K562 (cell line): ENCODE measurements around the gene NPAS2. TPM values are rescaled to one million over a fixed set of nuclear protein-coding genes. Genes with fewer than 3 reads are reported as not detected.

Experiments
- ATF7 ChIP-seq: fragments of 450-650 bp; IDR thresholded peaks from 2 replicates; pipeline ENCODE4 v1.7.1; 2014; ENCODE audit warnings: mild to moderate bottlenecking, moderate library complexity
- CREB5 ChIP-seq: fragments of 250-450 bp; sonication (Bioruptor Pico); IDR thresholded peaks from 2 replicates; pipeline ENCODE4 v1.5.0; 2020; ENCODE audit warnings: mild to moderate bottlenecking
- DDX20 ChIP-seq: fragments of 450-650 bp; IDR thresholded peaks from 2 replicates; pipeline ENCODE4 v1.6.1; 2016; ENCODE audit warnings: missing genetic modification characterization, low read depth, mild to moderate bottlenecking, missing compliant biosample characterization, moderate library complexity
- DEAF1 ChIP-seq: fragments of 450-650 bp; formaldehyde crosslinking; IDR thresholded peaks from 2 replicates; pipeline ENCODE4 v1.4.0; 2020; ENCODE audit warnings: mild to moderate bottlenecking, moderate library complexity
- EGR1 ChIP-seq: fragments of 450-650 bp; conservative IDR thresholded peaks from 2 replicates; pipeline ENCODE4 v1.6.1; 2017; ENCODE audit warnings: mild to moderate bottlenecking
- ETV6 ChIP-seq, 3 experiments: fragments of 150-350 bp in 1 of 3; sonication (generic) in 1 of 3; formaldehyde crosslinking in 1 of 3; IDR thresholded peaks; 2 replicates each; pipeline versions ENCODE4 v1.6.1 to v1.8.0; 2014 to 2022; ENCODE audit warnings: borderline replicate concordance in 2 of 3, low read depth in 2 of 3, antibody characterized with exemption in 1 of 3, low read length in 1 of 3, mild to moderate bottlenecking in 1 of 3, missing genetic modification reagents in 1 of 3
- HDAC8 ChIP-seq: fragments of 450-650 bp; IDR thresholded peaks from 2 replicates; pipeline ENCODE4 v1.6.1; 2016; ENCODE audit warnings: mild to moderate bottlenecking, missing genetic modification characterization, moderate library complexity, missing compliant biosample characterization
- LCOR ChIP-seq: sonication (generic); formaldehyde crosslinking; IDR thresholded peaks from 2 replicates; pipeline ENCODE4 v1.8.0; 2022; ENCODE audit warnings: mild to moderate bottlenecking, missing genetic modification reagents
- NCOA1 ChIP-seq: fragments of 450-650 bp; IDR thresholded peaks from 2 replicates; pipeline ENCODE4 v1.6.1; 2016; ENCODE audit warnings: low read depth
- NR3C1 ChIP-seq: sonication (generic); formaldehyde crosslinking; IDR thresholded peaks from 2 replicates; pipeline ENCODE4 v1.8.1; 2022; ENCODE audit warnings: missing genetic modification reagents
- RBBP5 ChIP-seq: fragments of 200-600 bp; sonication (generic); IDR thresholded peaks from 2 replicates; pipeline ENCODE4 v1.6.1; 2012; ENCODE audit warnings: borderline replicate concordance, mild to moderate bottlenecking, low read length, control low read depth, inconsistent platforms; ENCODE audit not compliant: insufficient read depth, poor library complexity, severe bottlenecking
- SMAD2 ChIP-seq: fragments of 150-350 bp; IDR thresholded peaks from 2 replicates; pipeline ENCODE4 v1.6.1; 2014; ENCODE audit warnings: low read depth, mild to moderate bottlenecking, low read length
- SREBF2 ChIP-seq: sonication (generic); formaldehyde crosslinking; IDR thresholded peaks from 2 replicates; pipeline ENCODE4 v1.4.0; 2020; ENCODE audit warnings: mild to moderate bottlenecking, missing genetic modification reagents
- TAF1 ChIP-seq: IDR thresholded peaks from 2 replicates; pipeline ENCODE4 v1.6.1; 2011; ENCODE audit warnings: mild to moderate bottlenecking, low read length, moderate library complexity; ENCODE audit not compliant: insufficient read depth, control insufficient read depth, severe bottlenecking; ENCODE audit errors: extremely low read depth
- ZNF395 ChIP-seq: fragments of 200-800 bp; sonication (Bioruptor generic); IDR thresholded peaks from 2 replicates; pipeline ENCODE4 v1.6.1; 2017; ENCODE audit warnings: missing genetic modification characterization, missing compliant biosample characterization
- ZNF717 ChIP-seq: fragments of 250-450 bp; sonication (Bioruptor Pico); IDR thresholded peaks from 2 replicates; pipeline ENCODE4 v1.5.0; 2021
- polyA plus RNA-seq, 8 experiments: library from polyadenylated mRNA; depleted of rRNA in 4 of 8; stranded (reverse) in 5 of 8; unstranded in 3 of 8; fragments of >200 nt; fragmentation: Nextera tagmentation in 2 of 8; fragmentation: Illumina TruSeq in 1 of 8; extraction: Ambion mirVana in 2 of 8; extraction: Trizol in 1 of 8; gene quantifications; 2 replicates each; pipeline versions ENCODE4 v1.2.1 to v1.2.3, GENCODE V29; 2011 to 2014; ENCODE audit warnings: inconsistent platforms in 1 of 8, missing spikeins in 1 of 8
- total RNA-seq, 7 experiments: library from RNA; depleted of rRNA in 6 of 7; stranded (reverse); fragments of >200 nt in 6 of 7; fragmentation: Illumina TruSeq in 2 of 7; extraction: Trizol in 2 of 7; gene quantifications; 2 replicates each; pipeline versions ENCODE4 v1.2.1 to v1.2.3, GENCODE V29; 2011 to 2021; ENCODE audit warnings: low replicate concordance in 1 of 7
- TF ChIP-seq, protein P1 (sequence below): fragments of 250-450 bp; sonication (Bioruptor Pico); IDR thresholded peaks from 2 replicates; pipeline ENCODE4 v1.4.0; 2020; ENCODE audit warnings: mild to moderate bottlenecking
- TF ChIP-seq, protein P2 (sequence below), 2 experiments: fragments of 450-650 bp; IDR thresholded peaks; 2 replicates each; pipeline ENCODE4 v1.6.1; 2018; ENCODE audit warnings: mild to moderate bottlenecking in 2 of 2, low read depth in 1 of 2; ENCODE audit not compliant: partially characterized antibody in 2 of 2

The NPAS2 gene
- total and polyA plus RNA-seq, 9 of the 15 experiments (the other 6 are each of a cell fraction or from before 2014, with no cell fraction given) = 0.06 to 0.29 (median 0.07) TPM; not detected in 5

DNA sequence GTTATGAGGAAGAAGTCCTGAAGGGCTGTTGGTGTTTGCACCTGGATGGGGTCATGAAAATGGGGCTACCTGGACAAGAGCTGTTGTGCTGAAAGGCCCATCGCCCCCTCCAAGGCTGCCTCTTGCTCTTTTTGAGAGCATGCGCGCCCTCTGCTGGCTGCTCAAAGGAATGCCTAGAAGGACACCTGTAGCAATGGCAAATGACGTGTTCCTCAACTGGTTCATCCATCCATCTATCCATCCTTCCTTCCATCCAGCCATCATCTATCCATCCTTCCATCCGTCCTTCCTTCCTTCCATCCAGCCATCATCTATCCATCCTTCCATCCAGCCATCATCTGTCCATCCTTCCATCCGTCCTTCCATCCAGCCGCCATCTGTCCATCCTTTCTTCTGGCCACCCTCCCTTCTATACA is 165.0 kb downstream of the NPAS2 start (continued):
- TF ChIP-seq, protein P1, sequence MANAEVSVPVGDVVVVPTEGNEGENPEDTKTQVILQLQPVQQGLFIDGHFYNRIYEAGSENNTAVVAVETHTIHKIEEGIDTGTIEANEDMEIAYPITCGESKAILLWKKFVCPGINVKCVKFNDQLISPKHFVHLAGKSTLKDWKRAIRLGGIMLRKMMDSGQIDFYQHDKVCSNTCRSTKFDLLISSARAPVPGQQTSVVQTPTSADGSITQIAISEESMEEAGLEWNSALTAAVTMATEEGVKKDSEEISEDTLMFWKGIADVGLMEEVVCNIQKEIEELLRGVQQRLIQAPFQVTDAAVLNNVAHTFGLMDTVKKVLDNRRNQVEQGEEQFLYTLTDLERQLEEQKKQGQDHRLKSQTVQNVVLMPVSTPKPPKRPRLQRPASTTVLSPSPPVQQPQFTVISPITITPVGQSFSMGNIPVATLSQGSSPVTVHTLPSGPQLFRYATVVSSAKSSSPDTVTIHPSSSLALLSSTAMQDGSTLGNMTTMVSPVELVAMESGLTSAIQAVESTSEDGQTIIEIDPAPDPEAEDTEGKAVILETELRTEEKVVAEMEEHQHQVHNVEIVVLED = no peak
- TF ChIP-seq DDX20 (tag) = no peak
- peak; percentile 28; the same call in 1 of the 2 replicates for TF ChIP-seq ATF7
- TF ChIP-seq TAF1 = no peak
- TF ChIP-seq, protein P2, sequence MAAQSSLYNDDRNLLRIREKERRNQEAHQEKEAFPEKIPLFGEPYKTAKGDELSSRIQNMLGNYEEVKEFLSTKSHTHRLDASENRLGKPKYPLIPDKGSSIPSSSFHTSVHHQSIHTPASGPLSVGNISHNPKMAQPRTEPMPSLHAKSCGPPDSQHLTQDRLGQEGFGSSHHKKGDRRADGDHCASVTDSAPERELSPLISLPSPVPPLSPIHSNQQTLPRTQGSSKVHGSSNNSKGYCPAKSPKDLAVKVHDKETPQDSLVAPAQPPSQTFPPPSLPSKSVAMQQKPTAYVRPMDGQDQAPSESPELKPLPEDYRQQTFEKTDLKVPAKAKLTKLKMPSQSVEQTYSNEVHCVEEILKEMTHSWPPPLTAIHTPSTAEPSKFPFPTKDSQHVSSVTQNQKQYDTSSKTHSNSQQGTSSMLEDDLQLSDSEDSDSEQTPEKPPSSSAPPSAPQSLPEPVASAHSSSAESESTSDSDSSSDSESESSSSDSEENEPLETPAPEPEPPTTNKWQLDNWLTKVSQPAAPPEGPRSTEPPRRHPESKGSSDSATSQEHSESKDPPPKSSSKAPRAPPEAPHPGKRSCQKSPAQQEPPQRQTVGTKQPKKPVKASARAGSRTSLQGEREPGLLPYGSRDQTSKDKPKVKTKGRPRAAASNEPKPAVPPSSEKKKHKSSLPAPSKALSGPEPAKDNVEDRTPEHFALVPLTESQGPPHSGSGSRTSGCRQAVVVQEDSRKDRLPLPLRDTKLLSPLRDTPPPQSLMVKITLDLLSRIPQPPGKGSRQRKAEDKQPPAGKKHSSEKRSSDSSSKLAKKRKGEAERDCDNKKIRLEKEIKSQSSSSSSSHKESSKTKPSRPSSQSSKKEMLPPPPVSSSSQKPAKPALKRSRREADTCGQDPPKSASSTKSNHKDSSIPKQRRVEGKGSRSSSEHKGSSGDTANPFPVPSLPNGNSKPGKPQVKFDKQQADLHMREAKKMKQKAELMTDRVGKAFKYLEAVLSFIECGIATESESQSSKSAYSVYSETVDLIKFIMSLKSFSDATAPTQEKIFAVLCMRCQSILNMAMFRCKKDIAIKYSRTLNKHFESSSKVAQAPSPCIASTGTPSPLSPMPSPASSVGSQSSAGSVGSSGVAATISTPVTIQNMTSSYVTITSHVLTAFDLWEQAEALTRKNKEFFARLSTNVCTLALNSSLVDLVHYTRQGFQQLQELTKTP (IDR thresholded peaks at IDR 0.05; ENCODE audit: low read depth in 1 of 2, partially characterized antibody in 2 of 2) = no peak
- no peak for TF ChIP-seq LCOR (CRISPR knock-in tag)
- no peak for TF ChIP-seq NCOA1
- peak; percentile 82 for TF ChIP-seq DEAF1 (CRISPR knock-in tag)
- no peak for TF ChIP-seq SMAD2
- TF ChIP-seq ZNF395 (CRISPR knock-in tag) = no peak
- no peak for TF ChIP-seq CREB5
- no peak for TF ChIP-seq SREBF2 (CRISPR knock-in tag)
- no peak for TF ChIP-seq ETV6 (IDR thresholded peaks at IDR 0.05; ENCODE audit: borderline replicate concordance in 1 of 2, low read depth in 2 of 2, low read length in 1 of 2)
- TF ChIP-seq ETV6 (CRISPR knock-in tag; IDR thresholded peaks at IDR 0.05; ENCODE audit: borderline replicate concordance) = no peak
- no peak for TF ChIP-seq EGR1
- no peak for TF ChIP-seq RBBP5
- no peak for TF ChIP-seq HDAC8 (tag)
- TF ChIP-seq NR3C1 = no peak
- TF ChIP-seq ZNF717 (CRISPR knock-in tag) = no peak
